ENCODE data around the gene EDN3. TPM values are rescaled to one million over a fixed set of nuclear protein-coding genes. Genes with fewer than 3 reads are reported as not detected.

Gene EDN3
- total and polyA plus RNA-seq, 2 of the 8 experiments (the other 6 are each of a cell fraction or from before 2014, with no cell fraction given) = 0.17 to 0.38 TPM

- TF ChIP-seq SRF (IDR thresholded peaks at IDR 0.05; ENCODE audit: low read depth, low read length) = no peak
- TF ChIP-seq TAF7 (optimal IDR thresholded peaks at IDR 0.05; ENCODE audit: borderline replicate concordance, low read depth, low read length) = no peak
- TF ChIP-seq BRCA1 (IDR thresholded peaks at IDR 0.05; ENCODE audit: low read depth, low read length) = no peak
These were observed 2.7 kb upstream of the EDN3 start (continued) for GRCh38 chr20:59297686-59298085.
